ENCODE data around the gene PPM1D.

The PPM1D gene

GRCh38 chr17:60557805-60558204 lies 42.2 kb upstream of the PPM1D start:
- H4K20me1 ChIP-seq (ENCODE audit: low read depth, low read length) = no peaks in the 10 kb centered on the region
- no peaks in the 10 kb centered on the region for H3K9me2 ChIP-seq (replicated peaks; ENCODE audit: insufficient read depth, low read length)
- no peaks in the 10 kb centered on the region for H3F3A ChIP-seq (ENCODE audit: insufficient read depth)
- no peak overlapping the region for H3K9ac ChIP-seq (ENCODE audit: low read length)
- no peaks in the 10 kb centered on the region for H3K27me3 ChIP-seq (ENCODE audit: low read length)
- no peak overlapping the region for H3K4me3 ChIP-seq (ENCODE audit: insufficient read depth, low read length, poor library complexity, severe bottlenecking)
- no peak overlapping the region for H3K4me2 ChIP-seq (ENCODE audit: low read depth, low read length, poor library complexity, severe bottlenecking)
- H3K79me2 ChIP-seq (ENCODE audit: insufficient read depth, low read length) = no peaks in the 10 kb centered on the region
- peaks cover 22% of the 10 kb centered on the region; the same call in 1 of the 2 replicates for H3K9me3 ChIP-seq (ENCODE audit: insufficient read depth, low read length)
- H3K36me3 ChIP-seq (ENCODE audit: low read length) = peaks cover 6% of the 10 kb centered on the region; the same call in 1 of the 2 replicates
- no peak for TF ChIP-seq CTCF (IDR thresholded peaks at IDR 0.05; ENCODE audit: insufficient read depth, low read length, poor library complexity, severe bottlenecking)
- no peak for TF ChIP-seq EZH2phosphoT487 (conservative IDR thresholded peaks at IDR 0.05; ENCODE audit: low read length)
- no peak overlapping the region for H2AFZ ChIP-seq (ENCODE audit: low read depth, low read length, severe bottlenecking)
- H3K27ac ChIP-seq (ENCODE audit: low read depth, low read length) = no peak overlapping the region

- no peak overlapping the region for H2AFZ ChIP-seq (ENCODE audit: low read depth, low read length, severe bottlenecking)
- no peaks in the 10 kb centered on the region for H3K9me2 ChIP-seq (replicated peaks; ENCODE audit: insufficient read depth, low read length)
- no peaks in the 10 kb centered on the region for H4K20me1 ChIP-seq (ENCODE audit: low read depth, low read length)
- H3K79me2 ChIP-seq (ENCODE audit: insufficient read depth, low read length) = no peaks in the 10 kb centered on the region
- H3K36me3 ChIP-seq (ENCODE audit: low read length) = peaks cover 6% of the 10 kb centered on the region; the same call in 1 of the 2 replicates
- no peaks in the 10 kb centered on the region for H3K27me3 ChIP-seq (ENCODE audit: low read length)
- no peak overlapping the region for H3K9ac ChIP-seq (ENCODE audit: low read length)
- no peak overlapping the region for H3K27ac ChIP-seq (ENCODE audit: low read depth, low read length)
- no peak overlapping the region for H3K4me3 ChIP-seq (ENCODE audit: insufficient read depth, low read length, poor library complexity, severe bottlenecking)
- H3K9me3 ChIP-seq (ENCODE audit: insufficient read depth, low read length) = peaks cover 22% of the 10 kb centered on the region; the same call in 1 of the 2 replicates
- H3K4me2 ChIP-seq (ENCODE audit: low read depth, low read length, poor library complexity, severe bottlenecking) = no peak overlapping the region
- H3F3A ChIP-seq (ENCODE audit: insufficient read depth) = no peaks in the 10 kb centered on the region
- TF ChIP-seq CTCF (IDR thresholded peaks at IDR 0.05; ENCODE audit: insufficient read depth, low read length, poor library complexity, severe bottlenecking) (no peak), EZH2phosphoT487 (conservative IDR thresholded peaks at IDR 0.05; ENCODE audit: low read length) (no peak)
Measured at GRCh38 chr17:60559659-60559994, 40.4 kb upstream of the PPM1D start.

- H2AFZ ChIP-seq (ENCODE audit: low read depth, low read length, severe bottlenecking) = no peak overlapping the region
- H4K20me1 ChIP-seq (ENCODE audit: low read depth, low read length) = no peaks in the 10 kb centered on the region
- no peaks in the 10 kb centered on the region for H3F3A ChIP-seq (ENCODE audit: insufficient read depth)
- no peak overlapping the region for H3K27ac ChIP-seq (ENCODE audit: low read depth, low read length)
- no peak overlapping the region for H3K4me3 ChIP-seq (ENCODE audit: insufficient read depth, low read length, poor library complexity, severe bottlenecking)
- peaks cover 22% of the 10 kb centered on the region; the same call in 1 of the 2 replicates for H3K9me3 ChIP-seq (ENCODE audit: insufficient read depth, low read length)
- H3K4me2 ChIP-seq (ENCODE audit: low read depth, low read length, poor library complexity, severe bottlenecking) = no peak overlapping the region
- H3K9me2 ChIP-seq (replicated peaks; ENCODE audit: insufficient read depth, low read length) = no peaks in the 10 kb centered on the region
- no peaks in the 10 kb centered on the region for H3K79me2 ChIP-seq (ENCODE audit: insufficient read depth, low read length)
- H3K27me3 ChIP-seq (ENCODE audit: low read length) = no peaks in the 10 kb centered on the region
- peaks cover 6% of the 10 kb centered on the region; the same call in 1 of the 2 replicates for H3K36me3 ChIP-seq (ENCODE audit: low read length)
- no peak for TF ChIP-seq EZH2phosphoT487 (conservative IDR thresholded peaks at IDR 0.05; ENCODE audit: low read length)
- H3K9ac ChIP-seq (ENCODE audit: low read length) = no peak overlapping the region
Measured at GRCh38 chr17:60559995-60560859, 39.8 kb upstream of the PPM1D start.

GRCh38 chr17:60560860-60561257 lies 39.1 kb upstream of the PPM1D start:
- Histone ChIP-seq H3K27me3 (ENCODE audit: low read length) (no peaks in the 10 kb centered on the region), H4K20me1 (ENCODE audit: low read depth, low read length) (no peaks in the 10 kb centered on the region), H2AFZ (ENCODE audit: low read depth, low read length, severe bottlenecking) (no peak overlapping the region), H3K4me3 (ENCODE audit: insufficient read depth, low read length, poor library complexity, severe bottlenecking) (no peak overlapping the region), H3F3A (ENCODE audit: insufficient read depth) (no peaks in the 10 kb centered on the region), H3K27ac (ENCODE audit: low read depth, low read length) (no peak overlapping the region), H3K9me3 (ENCODE audit: insufficient read depth, low read length) (peaks cover 22% of the 10 kb centered on the region; the same call in 1 of the 2 replicates), H3K9ac (ENCODE audit: low read length) (no peak overlapping the region), H3K4me2 (ENCODE audit: low read depth, low read length, poor library complexity, severe bottlenecking) (no peak overlapping the region), H3K79me2 (ENCODE audit: insufficient read depth, low read length) (no peaks in the 10 kb centered on the region), H3K9me2 (replicated peaks; ENCODE audit: insufficient read depth, low read length) (no peaks in the 10 kb centered on the region), H3K36me3 (ENCODE audit: low read length) (peaks cover 6% of the 10 kb centered on the region; the same call in 1 of the 2 replicates)
- TF ChIP-seq EZH2phosphoT487 (conservative IDR thresholded peaks at IDR 0.05; ENCODE audit: low read length) (no peak), CTCF (IDR thresholded peaks at IDR 0.05; ENCODE audit: insufficient read depth, low read length, poor library complexity, severe bottlenecking) (no peak)
